HepG2 (cell line): ENCODE results near the gene TACC2. TPM values are rescaled to one million over a fixed set of nuclear protein-coding genes. Genes with fewer than 3 reads are reported as not detected.

Source experiments
- ATAC-seq: fragments of 200-7000 bp; cut with Tn5 transposase; 3 replicates; pipeline ENCODE4 v1.9.1; 2020; ENCODE audit warnings: mild to moderate bottlenecking, moderate library complexity
- BruUV-seq: library from RNA; stranded (reverse); fragments of 400-500 nt; replicated peaks from 2 replicates; lab custom pipeline; 2021; lab: Mats Ljungman, UMichigan
- CTCF ChIA-PET: fragments of 300-600 bp; formaldehyde crosslinking; extraction: SDS; loops from one replicate; lab custom pipeline; 2021; ENCODE audit warnings: low total read pairs, inconsistent platforms, low intra/inter-chr PET ratio; lab: Yijun Ruan, JAX
- POLR2A ChIA-PET: fragments of 350-600 bp; sonication (Branson Sonifier 250); formaldehyde crosslinking; loops from one replicate; lab custom pipeline; 2020; ENCODE audit warnings: antibody characterized with exemption, inconsistent platforms; lab: Yijun Ruan, JAX
- DNase-seq: peaks from one replicate; pipeline ENCODE4 v3.0.0-alpha.2; 2015; ENCODE audit warnings: low spot score
- FAIRE-seq: peaks from 3 replicates; lab custom pipeline; 2011; peaks lifted over from hg19 to GRCh38; lab: Jason Lieb, UNC
- H2AFZ ChIP-seq: one replicate; pipeline ENCODE4 v1.6.1; 2011; ENCODE audit warnings: low read length, inconsistent platforms
- H3K27ac ChIP-seq: fragments of 300-600 bp; 3 replicates; pipeline ENCODE4 v1.8.0; 2011; ENCODE audit warnings: mixed run types, mild to moderate bottlenecking, mixed read lengths, low read length, inconsistent platforms; ENCODE audit not compliant: insufficient read depth; ENCODE audit errors: extremely low read length
- H3K27me3 ChIP-seq, 2 experiments: fragments of 200-600 bp in 1 of 2; 2 replicates in 1 of 2; 3 replicates in 1 of 2; pipeline versions ENCODE4 v1.6.0 to v1.8.0; 2011; ENCODE audit warnings: low read length in 2 of 2, mild to moderate bottlenecking in 2 of 2, moderate library complexity in 2 of 2, inconsistent platforms in 1 of 2; ENCODE audit not compliant: insufficient read depth in 2 of 2, control insufficient read depth in 1 of 2
- H3K36me3 ChIP-seq, 2 experiments: fragments of 200-600 bp in 1 of 2; replicated peaks in 1 of 2; 2 replicates in 1 of 2; 3 replicates in 1 of 2; pipeline versions ENCODE4 v1.5.1 to v1.8.0; 2011; ENCODE audit warnings: low read length in 2 of 2, inconsistent platforms in 1 of 2; ENCODE audit not compliant: insufficient read depth in 2 of 2, control insufficient read depth in 1 of 2
- H3K4me1 ChIP-seq: 2 replicates; pipeline ENCODE4 v1.5.1; 2012; ENCODE audit warnings: low read length, inconsistent platforms; ENCODE audit not compliant: insufficient read depth
- H3K4me2 ChIP-seq: 2 replicates; pipeline ENCODE4 v1.6.0; 2011; ENCODE audit warnings: low read depth, low read length, inconsistent platforms
- H3K4me3 ChIP-seq, 3 experiments: fragments of 200-600 bp in 1 of 3; sonication (generic), shearing (Covaris generic) in 1 of 3; replicated peaks in 1 of 3; 2 replicates each; pipeline ENCODE4 v1.5.1; 2011 to 2016; ENCODE audit warnings: low read length in 3 of 3, inconsistent platforms in 2 of 3, low read depth in 2 of 3, mild to moderate bottlenecking in 2 of 3, control low read depth in 1 of 3, mixed read lengths in 1 of 3; ENCODE audit not compliant: insufficient read depth in 1 of 3
- H3K79me2 ChIP-seq: one replicate; pipeline ENCODE4 v1.6.1; 2011; ENCODE audit warnings: low read length, inconsistent platforms; ENCODE audit not compliant: insufficient read depth
- H3K9ac ChIP-seq: 2 replicates; pipeline ENCODE4 v1.6.0; 2011; ENCODE audit warnings: mild to moderate bottlenecking, low read depth, low read length, inconsistent platforms; ENCODE audit not compliant: insufficient read depth
- H3K9me3 ChIP-seq: 2 replicates; pipeline ENCODE4 v1.5.1; 2012; ENCODE audit warnings: mild to moderate bottlenecking, low read length
- H4K20me1 ChIP-seq: 2 replicates; pipeline ENCODE4 v1.6.0; 2011; ENCODE audit warnings: inconsistent platforms, mild to moderate bottlenecking, low read length, moderate library complexity; ENCODE audit not compliant: insufficient read depth
- ELF1 ChIP-seq: sonication (generic); formaldehyde crosslinking; IDR thresholded peaks from 2 replicates; pipeline ENCODE4 v1.4.0; 2020; ENCODE audit warnings: missing genetic modification reagents
- FOXO1 ChIP-seq: sonication (generic); formaldehyde crosslinking; IDR thresholded peaks from 2 replicates; pipeline ENCODE4 v1.4.0; 2020; ENCODE audit warnings: missing genetic modification reagents
- KDM1A ChIP-seq: IDR thresholded peaks from 2 replicates; pipeline ENCODE4 v1.6.1; 2016; ENCODE audit warnings: missing compliant biosample characterization
- ZFP62 ChIP-seq: sonication (generic); formaldehyde crosslinking; IDR thresholded peaks from 2 replicates; pipeline ENCODE4 v1.4.0; 2020; ENCODE audit warnings: missing genetic modification reagents
- ZNF260 ChIP-seq: sonication (generic); formaldehyde crosslinking; IDR thresholded peaks from 2 replicates; pipeline ENCODE4 v1.4.0; 2020; ENCODE audit warnings: missing genetic modification reagents, low read depth, mild to moderate bottlenecking, borderline replicate concordance
- ZNF879 ChIP-seq: sonication (generic); formaldehyde crosslinking; IDR thresholded peaks from 2 replicates; pipeline ENCODE4 v1.8.1; 2023; ENCODE audit warnings: missing genetic modification reagents
- WGBS: methylation state at CpG from one replicate; pipeline ENCODE4 v1.1.6; 2017; ENCODE audit warnings: low lambda C conversion rate; 5-methylcytosine and 5-hydroxymethylcytosine counted together
- in situ Hi-C: cut with HindIII; loops from 2 replicates; pipeline ENCODE4 v1.10.0; 2017; ENCODE audit warnings: low pct_unique_long_range_greater_than_20kb; ENCODE audit not compliant: extremely low pct_ligation_motif_present
- intact Hi-C: fragments of 100-400 bp; cut with micrococcal nuclease; formaldehyde crosslinking; loops from one replicate; pipeline ENCODE4 v1.10.0; 2022; ENCODE audit not compliant: unreplicated experiment
- polyA plus RNA-seq, 8 experiments: library from polyadenylated mRNA; depleted of rRNA in 3 of 8; stranded (reverse) in 7 of 8; unstranded in 1 of 8; fragments of >200 nt; fragmentation: Illumina TruSeq in 4 of 8; extraction: Trizol in 4 of 8; gene quantifications; 2 replicates each; pipeline versions ENCODE4 v1.2.1 to v1.2.3, GENCODE V29; 2011 to 2016; ENCODE audit warnings: low read depth in 4 of 8, missing spikeins in 1 of 8, mixed read lengths in 1 of 8; ENCODE audit not compliant: insufficient read depth in 1 of 8
- total RNA-seq, 5 experiments: library from RNA; depleted of rRNA; stranded (reverse); fragments of >200 nt; fragmentation: Illumina TruSeq; extraction: Trizol; gene quantifications; 2 replicates each; pipeline ENCODE4 v1.2.3, GENCODE V29; 2016; ENCODE audit warnings: low read depth in 1 of 5
- TF ChIP-seq, protein P1 (sequence below): sonication (generic); formaldehyde crosslinking; IDR thresholded peaks from 2 replicates; pipeline ENCODE4 v1.4.0; 2020; ENCODE audit warnings: missing genetic modification reagents, borderline replicate concordance
- TF ChIP-seq, protein P2 (sequence below): IDR thresholded peaks from 2 replicates; pipeline ENCODE4 v1.6.1; 2016; ENCODE audit warnings: low read depth, borderline replicate concordance
- TF ChIP-seq, protein P3 (sequence below): IDR thresholded peaks from 2 replicates; pipeline ENCODE4 v1.6.1; 2012; ENCODE audit warnings: inconsistent platforms
- TF ChIP-seq, protein P4 (sequence below): sonication (generic); formaldehyde crosslinking; IDR thresholded peaks from 2 replicates; pipeline ENCODE4 v1.8.0; 2022; ENCODE audit warnings: low read depth, missing genetic modification reagents
- TF ChIP-seq, protein P5 (sequence below): sonication (generic); formaldehyde crosslinking; IDR thresholded peaks from 2 replicates; pipeline ENCODE4 v1.5.0; 2020; ENCODE audit warnings: mild to moderate bottlenecking, low read depth, missing genetic modification reagents, borderline replicate concordance

TACC2 gene
- total and polyA plus RNA-seq, 2 of the 13 experiments (the other 11 are each of a cell fraction or from before 2014, with no cell fraction given), result 11.8 to 16.0 TPM

DNA sequence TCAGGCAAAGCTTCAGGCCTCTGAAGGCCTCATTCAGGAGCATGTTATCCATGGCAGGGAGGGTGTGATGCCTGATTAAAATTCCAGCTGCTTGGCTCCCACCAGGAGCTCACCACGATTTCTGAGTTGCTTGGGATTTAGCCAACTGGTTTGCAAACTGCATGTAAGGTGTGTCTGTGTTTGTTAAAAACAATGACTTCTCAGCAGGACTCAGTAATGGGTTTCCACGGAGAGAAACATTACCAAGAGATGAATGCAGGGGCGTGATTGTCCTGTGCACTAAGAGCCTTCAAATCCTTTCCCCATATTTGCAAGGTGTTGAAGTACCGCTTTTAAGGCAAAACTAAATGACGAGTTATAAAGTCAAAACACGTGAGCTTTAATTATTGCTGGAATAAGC lies 193.3 kb downstream of the TACC2 start (continued):
- TF ChIP-seq ZFP62 (CRISPR knock-in tag), result no peak
- TF ChIP-seq, all 625 proteins: peak for 0

DNA sequence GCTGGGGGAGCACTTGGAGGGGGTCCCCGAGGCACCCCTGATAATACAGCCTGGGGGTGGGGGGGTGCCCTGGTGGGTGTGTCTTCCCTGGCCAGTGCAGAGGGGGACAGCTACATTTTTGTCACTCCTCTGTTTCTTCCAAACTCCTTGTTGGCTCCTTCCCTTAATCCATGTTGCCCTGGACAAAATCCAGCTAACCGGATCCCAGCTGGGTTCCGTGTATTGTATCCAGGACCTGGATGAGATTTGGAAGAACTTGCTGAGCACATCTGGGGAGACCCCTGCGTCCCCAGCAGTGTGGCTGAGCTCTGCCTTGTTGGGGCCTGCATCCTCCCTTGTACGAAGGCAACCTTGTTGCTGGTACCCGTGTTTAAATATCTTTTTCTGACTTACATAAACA lies 195.3 kb downstream of the TACC2 start:
- Histone ChIP-seq H2AFZ (no peak overlapping the region), H3K9me3 (no peaks in the 10 kb centered on the region), H3K36me3 (peaks cover 0 to 6% of the 10 kb centered on the region in 2 experiments; a peak in 2 of 5 replicates), H3K27ac (no peak overlapping the region), H3K79me2 (peaks cover 20% of the 10 kb centered on the region), H3K9ac (no peak overlapping the region), H3K4me1 (peaks cover 32% of the 10 kb centered on the region), H3K4me3 (no peak overlapping the region), H4K20me1 (peaks cover 5% of the 10 kb centered on the region; the same call in 1 of the 2 replicates), H3K27me3 (no peaks in the 10 kb centered on the region), H3K4me2 (no peak overlapping the region)
- in situ Hi-C loops, result no loop called here
- DNase-seq, result no peak
- no peak for ATAC-seq
- 93% methylated on average over 5 of the region's 6 CpGs for WGBS
- POLR2A ChIA-PET, result no interaction called here
- intact Hi-C loops, result no loop called here
- FAIRE-seq, result no peak
- BruUV-seq, result no TSS peak
- CTCF ChIA-PET, result no interaction called here
- no peak for TF ChIP-seq ZNF260 (CRISPR knock-in tag)
- TF ChIP-seq, protein P1, sequence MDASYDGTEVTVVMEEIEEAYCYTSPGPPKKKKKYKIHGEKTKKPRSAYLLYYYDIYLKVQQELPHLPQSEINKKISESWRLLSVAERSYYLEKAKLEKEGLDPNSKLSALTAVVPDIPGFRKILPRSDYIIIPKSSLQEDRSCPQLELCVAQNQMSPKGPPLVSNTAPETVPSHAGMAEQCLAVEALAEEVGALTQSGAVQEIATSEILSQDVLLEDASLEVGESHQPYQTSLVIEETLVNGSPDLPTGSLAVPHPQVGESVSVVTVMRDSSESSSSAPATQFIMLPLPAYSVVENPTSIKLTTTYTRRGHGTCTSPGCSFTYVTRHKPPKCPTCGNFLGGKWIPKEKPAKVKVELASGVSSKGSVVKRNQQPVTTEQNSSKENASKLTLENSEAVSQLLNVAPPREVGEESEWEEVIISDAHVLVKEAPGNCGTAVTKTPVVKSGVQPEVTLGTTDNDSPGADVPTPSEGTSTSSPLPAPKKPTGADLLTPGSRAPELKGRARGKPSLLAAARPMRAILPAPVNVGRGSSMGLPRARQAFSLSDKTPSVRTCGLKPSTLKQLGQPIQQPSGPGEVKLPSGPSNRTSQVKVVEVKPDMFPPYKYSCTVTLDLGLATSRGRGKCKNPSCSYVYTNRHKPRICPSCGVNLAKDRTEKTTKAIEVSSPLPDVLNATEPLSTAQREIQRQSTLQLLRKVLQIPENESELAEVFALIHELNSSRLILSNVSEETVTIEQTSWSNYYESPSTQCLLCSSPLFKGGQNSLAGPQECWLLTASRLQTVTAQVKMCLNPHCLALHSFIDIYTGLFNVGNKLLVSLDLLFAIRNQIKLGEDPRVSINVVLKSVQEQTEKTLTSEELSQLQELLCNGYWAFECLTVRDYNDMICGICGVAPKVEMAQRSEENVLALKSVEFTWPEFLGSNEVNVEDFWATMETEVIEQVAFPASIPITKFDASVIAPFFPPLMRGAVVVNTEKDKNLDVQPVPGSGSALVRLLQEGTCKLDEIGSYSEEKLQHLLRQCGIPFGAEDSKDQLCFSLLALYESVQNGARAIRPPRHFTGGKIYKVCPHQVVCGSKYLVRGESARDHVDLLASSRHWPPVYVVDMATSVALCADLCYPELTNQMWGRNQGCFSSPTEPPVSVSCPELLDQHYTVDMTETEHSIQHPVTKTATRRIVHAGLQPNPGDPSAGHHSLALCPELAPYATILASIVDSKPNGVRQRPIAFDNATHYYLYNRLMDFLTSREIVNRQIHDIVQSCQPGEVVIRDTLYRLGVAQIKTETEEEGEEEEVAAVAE, result no peak
- no peak for TF ChIP-seq ZNF879 (CRISPR knock-in tag)
- TF ChIP-seq KDM1A (CRISPR knock-in tag), result no peak
- TF ChIP-seq, protein P2, sequence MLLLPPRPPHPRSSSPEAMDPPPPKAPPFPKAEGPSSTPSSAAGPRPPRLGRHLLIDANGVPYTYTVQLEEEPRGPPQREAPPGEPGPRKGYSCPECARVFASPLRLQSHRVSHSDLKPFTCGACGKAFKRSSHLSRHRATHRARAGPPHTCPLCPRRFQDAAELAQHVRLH (CRISPR knock-in tag), result no peak
- TF ChIP-seq FOXO1 (CRISPR knock-in tag), result no peak
- TF ChIP-seq, protein P3, sequence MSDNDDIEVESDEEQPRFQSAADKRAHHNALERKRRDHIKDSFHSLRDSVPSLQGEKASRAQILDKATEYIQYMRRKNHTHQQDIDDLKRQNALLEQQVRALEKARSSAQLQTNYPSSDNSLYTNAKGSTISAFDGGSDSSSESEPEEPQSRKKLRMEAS, result no peak
- no peak for TF ChIP-seq ELF1 (CRISPR knock-in tag)
- TF ChIP-seq, protein P4, sequence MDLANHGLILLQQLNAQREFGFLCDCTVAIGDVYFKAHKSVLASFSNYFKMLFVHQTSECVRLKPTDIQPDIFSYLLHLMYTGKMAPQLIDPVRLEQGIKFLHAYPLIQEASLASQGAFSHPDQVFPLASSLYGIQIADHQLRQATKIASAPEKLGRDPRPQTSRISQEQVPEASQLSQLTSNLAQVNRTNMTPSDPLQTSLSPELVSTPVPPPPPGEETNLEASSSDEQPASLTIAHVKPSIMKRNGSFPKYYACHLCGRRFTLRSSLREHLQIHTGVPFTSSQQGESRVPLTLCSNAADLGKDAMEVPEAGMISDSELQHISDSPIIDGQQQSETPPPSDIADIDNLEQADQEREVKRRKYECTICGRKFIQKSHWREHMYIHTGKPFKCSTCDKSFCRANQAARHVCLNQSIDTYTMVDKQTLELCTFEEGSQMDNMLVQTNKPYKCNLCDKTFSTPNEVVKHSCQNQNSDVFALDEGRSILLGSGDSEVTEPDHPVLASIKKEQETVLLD (CRISPR knock-in tag), result no peak
- TF ChIP-seq, protein P5, sequence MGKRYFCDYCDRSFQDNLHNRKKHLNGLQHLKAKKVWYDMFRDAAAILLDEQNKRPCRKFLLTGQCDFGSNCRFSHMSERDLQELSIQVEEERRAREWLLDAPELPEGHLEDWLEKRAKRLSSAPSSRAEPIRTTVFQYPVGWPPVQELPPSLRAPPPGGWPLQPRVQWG (CRISPR knock-in tag), result no peak
